ENCODE measurements around the gene FBXO40.

The FBXO40 gene

DNA sequence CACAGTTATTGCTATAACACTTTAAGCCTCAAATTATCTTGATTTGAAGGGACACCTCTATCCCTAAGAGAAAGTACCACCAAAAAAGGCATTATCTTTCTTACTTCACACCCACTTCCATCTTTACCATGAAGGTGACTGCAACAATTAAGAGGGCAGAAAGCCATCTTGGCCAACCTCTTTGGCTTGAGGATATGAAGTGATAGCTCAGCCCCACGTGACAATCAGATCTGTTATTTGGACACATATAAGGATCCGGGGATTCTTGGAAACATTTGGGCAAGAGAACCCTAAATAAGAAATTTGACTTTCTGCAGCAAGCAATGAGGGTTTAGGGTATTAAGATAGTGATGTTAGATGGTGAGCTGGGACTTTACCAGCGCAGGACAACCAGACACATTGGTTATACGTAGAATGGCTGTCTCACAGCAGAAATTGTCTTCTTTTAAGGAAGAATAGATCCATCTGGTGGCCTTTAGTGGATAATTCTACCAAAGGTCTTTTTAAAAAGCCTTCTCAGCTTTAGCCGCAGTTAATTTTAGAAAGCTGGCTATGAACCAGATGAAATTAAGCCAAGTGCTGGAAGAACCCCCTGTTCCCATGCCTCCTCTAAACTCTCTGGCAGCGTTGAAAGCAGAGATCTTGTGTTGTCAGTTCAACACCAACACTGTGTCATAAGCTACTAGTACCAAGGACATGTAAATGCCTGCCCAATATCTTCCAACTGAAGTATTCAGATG, 55.2 kb downstream of the FBXO40 start:
- CTCF ChIA-PET = interaction anchor here (1.1 to 1.9 kb wide), 2 partner anchors 10 to 17 kb away, joined by 3 to 5 read pairs; no protein-coding TSS in a partner anchor

DNA sequence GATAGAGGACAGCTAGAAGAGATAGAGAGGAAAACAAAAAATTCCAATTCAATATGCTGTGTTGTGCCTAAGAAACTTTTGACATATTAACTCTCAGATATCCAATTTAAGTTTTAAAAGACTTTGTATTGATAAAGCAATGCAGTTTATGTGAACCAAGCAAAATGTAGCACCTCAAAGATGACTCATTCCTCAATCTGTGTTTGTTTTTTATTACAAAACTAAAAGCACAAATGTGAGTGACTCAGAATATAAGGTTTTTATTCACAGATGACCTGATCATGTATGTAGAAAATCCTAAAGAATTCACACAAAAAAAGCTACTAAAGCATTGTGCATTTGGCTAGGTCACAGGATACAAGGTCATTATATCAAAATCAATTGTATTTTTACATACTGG, 56.5 kb downstream of the FBXO40 start:
- DNase-seq (ENCODE audit: extremely low spot score) = no peak
- TF ChIP-seq, protein P1, sequence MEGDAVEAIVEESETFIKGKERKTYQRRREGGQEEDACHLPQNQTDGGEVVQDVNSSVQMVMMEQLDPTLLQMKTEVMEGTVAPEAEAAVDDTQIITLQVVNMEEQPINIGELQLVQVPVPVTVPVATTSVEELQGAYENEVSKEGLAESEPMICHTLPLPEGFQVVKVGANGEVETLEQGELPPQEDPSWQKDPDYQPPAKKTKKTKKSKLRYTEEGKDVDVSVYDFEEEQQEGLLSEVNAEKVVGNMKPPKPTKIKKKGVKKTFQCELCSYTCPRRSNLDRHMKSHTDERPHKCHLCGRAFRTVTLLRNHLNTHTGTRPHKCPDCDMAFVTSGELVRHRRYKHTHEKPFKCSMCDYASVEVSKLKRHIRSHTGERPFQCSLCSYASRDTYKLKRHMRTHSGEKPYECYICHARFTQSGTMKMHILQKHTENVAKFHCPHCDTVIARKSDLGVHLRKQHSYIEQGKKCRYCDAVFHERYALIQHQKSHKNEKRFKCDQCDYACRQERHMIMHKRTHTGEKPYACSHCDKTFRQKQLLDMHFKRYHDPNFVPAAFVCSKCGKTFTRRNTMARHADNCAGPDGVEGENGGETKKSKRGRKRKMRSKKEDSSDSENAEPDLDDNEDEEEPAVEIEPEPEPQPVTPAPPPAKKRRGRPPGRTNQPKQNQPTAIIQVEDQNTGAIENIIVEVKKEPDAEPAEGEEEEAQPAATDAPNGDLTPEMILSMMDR (IDR thresholded peaks at IDR 0.05; ENCODE audit: control extremely low read depth, extremely low read depth, low read depth, missing control alignments) = no peak
- POLR2A ChIA-PET = no interaction called here
- CTCF ChIA-PET = no interaction called here

More for the DNA sequence above, 55.2 kb downstream of the FBXO40 start:
- DNase-seq (ENCODE audit: extremely low spot score) = no peak
- POLR2A ChIA-PET = no interaction called here
- TF ChIP-seq, protein P1 (IDR thresholded peaks at IDR 0.05; ENCODE audit: control extremely low read depth, extremely low read depth, low read depth, missing control alignments) = no peak

DNA sequence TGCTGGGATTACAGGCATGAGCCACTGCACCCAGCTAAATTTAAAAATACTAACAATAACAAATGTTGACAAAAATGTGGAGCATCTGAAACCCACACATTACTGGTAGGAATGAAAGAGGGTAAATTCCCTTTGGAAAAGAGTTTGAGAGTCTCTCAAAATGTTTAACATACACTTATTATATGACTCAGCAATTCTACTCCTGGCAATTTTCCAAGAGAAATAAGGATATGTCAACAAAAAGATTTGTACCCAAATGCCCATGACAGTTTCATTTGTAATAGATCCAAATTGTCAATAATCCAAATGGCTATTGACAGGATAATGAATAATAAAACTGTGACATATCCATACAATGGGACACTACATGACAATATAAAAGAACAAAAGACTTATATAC, 58.5 kb downstream of the FBXO40 start:
- POLR2A ChIA-PET = no interaction called here
- TF ChIP-seq, protein P1 (IDR thresholded peaks at IDR 0.05; ENCODE audit: control extremely low read depth, extremely low read depth, low read depth, missing control alignments) = no peak
- CTCF ChIA-PET = interaction anchor here (1.3 kb wide), 1 partner anchor 26 kb away, joined by 3 read pairs; no protein-coding TSS in a partner anchor
- no peak for DNase-seq (ENCODE audit: extremely low spot score)

DNA sequence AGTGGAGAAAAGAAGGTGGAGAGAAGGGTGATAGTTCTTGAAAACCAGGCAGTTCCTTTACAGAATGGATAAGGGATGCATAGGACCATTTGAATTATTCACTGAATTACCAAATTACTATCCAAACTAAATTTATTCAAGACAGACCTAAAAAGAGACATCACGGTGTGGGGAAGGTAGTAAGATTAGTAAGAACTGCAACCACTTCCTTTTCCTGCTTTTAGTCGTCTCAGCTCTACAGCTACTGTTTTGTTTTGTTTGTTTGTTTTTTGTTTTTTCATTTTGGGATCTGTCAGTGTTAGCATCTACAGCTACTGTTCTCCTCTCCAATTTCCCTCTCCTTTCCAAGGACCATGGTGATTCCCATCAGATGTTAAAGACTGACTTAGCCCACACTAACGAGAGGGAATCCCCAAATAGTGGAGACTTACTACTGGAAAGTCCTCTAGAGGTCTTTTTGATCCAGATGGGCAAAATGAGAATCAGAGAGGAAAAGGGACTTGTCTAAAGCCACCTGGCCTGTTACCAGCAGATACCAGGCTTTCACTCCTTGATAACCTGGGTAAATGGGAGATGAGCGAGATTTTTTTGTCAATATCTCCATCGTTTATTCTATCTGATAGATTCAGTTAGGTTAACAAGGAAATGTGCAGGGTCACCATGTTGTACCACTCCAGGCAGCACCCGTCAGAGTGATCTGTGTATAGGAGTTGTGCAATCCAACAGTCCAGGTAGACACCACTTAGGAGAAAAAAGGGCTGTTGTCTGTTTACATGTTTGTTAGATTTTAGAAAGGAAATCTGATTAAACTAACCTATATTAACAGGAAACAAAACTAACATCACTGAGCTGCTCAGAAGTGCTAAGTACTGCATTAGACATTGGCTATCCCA, 61.6 kb downstream of the FBXO40 start:
- CTCF ChIA-PET = interaction anchor here (1.1 to 2.1 kb wide), 2 partner anchors 110 to 739 kb away, joined by 3 to 6 read pairs; partner anchors contain the start of gene POLQ

DNA sequence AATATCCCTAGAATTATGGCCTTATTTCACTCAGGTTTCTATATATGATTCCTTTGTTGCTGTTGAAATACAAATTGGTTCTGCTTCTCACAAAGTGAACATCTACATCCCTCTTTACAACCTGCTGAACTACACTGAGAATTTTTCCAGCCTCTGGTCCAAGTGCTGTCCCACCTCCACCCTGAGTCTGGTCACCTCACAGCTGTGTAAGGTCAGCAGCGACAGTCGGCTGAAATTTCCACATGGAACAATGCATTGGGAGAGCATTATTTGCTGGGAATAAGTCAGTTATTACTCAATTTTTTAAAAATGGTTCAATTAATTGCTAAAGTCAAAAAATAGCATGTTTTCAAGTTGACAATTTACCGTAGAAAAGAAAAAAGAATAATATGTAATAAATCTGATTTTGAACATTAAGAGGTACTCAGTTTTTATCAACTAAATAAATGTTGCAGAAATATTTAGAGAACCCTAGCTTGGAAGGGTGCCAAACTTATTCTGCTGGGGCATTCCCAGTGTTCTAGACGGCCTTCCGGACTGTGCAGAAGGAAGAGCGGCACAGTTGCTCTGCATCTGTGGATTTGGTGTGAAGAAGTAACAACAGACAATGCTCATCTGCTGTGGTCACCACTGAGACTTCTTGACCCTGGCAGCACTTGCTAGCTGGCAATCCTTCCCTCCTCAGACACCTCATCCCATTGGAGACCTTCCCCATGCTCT, 65.7 kb downstream of the FBXO40 start:
- ChIA-PET POLR2A (no interaction called here), CTCF (interaction anchor here (3.3 kb wide), 1 partner anchor 12 kb away, joined by 12 read pairs; no protein-coding TSS in a partner anchor)
- no peak for DNase-seq (ENCODE audit: extremely low spot score)
- TF ChIP-seq, protein P1 (IDR thresholded peaks at IDR 0.05; ENCODE audit: control extremely low read depth, extremely low read depth, low read depth, missing control alignments) = no peak

More for the DNA sequence above, 61.6 kb downstream of the FBXO40 start:
- DNase-seq (ENCODE audit: extremely low spot score) = peak; percentile 34
- TF ChIP-seq, protein P1 (IDR thresholded peaks at IDR 0.05; ENCODE audit: control extremely low read depth, extremely low read depth, low read depth, missing control alignments) = no peak
- POLR2A ChIA-PET = no interaction called here

DNA sequence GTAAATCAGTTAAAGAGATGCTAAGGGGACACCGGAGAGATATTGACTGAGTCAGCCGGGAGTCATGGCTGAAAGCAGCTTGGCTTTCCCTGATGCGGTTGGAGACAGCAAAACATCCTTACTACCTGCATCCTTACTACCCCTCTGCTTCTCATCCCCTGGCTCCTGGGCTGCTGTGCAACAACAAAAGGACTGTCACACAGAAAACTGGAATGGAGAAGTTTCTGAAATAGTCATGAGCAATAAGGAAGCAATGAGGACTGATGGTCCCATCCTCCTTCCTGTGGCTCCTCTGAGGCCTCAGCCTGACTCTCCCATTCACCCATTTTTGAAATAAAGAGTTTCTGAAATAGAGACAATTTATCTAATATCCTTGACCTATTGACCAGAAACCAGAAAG, 66.4 kb downstream of the FBXO40 start:
- POLR2A ChIA-PET = no interaction called here
- CTCF ChIA-PET = interaction anchor here (3.3 kb wide), 1 partner anchor 11 kb away, joined by 12 read pairs; no protein-coding TSS in a partner anchor
- TF ChIP-seq, protein P1 (IDR thresholded peaks at IDR 0.05; ENCODE audit: control extremely low read depth, extremely low read depth, low read depth, missing control alignments) = no peak
- DNase-seq (ENCODE audit: extremely low spot score) = no peak
